Neural progenitor cell (in vitro differentiated cells): Measurements from ENCODE around the gene BCL10. TPM values are rescaled to one million over a fixed set of nuclear protein-coding genes. Genes with fewer than 3 reads are reported as not detected.

Experiments used
- DNase-seq: peaks from one replicate; pipeline ENCODE4 v3.0.0-alpha.2; 2016; ENCODE audit warnings: low spot score
- H2AFZ ChIP-seq: fragments of 200-600 bp; sonication (generic); replicated peaks from 2 replicates; pipeline ENCODE4 v1.6.1; 2016; ENCODE audit warnings: antibody characterized with exemption
- H3F3A ChIP-seq: fragments of 200-600 bp; sonication (generic); 2 replicates; pipeline ENCODE4 v1.6.1; 2016; ENCODE audit warnings: antibody characterized with exemption, low read depth
- H3K27ac ChIP-seq: fragments of 200-600 bp; sonication (generic); 2 replicates; pipeline ENCODE4 v1.5.1; 2016; ENCODE audit warnings: mild to moderate bottlenecking
- H3K27me3 ChIP-seq: fragments of 200-600 bp; sonication (generic); 2 replicates; pipeline ENCODE4 v1.6.1; 2016; ENCODE audit warnings: mild to moderate bottlenecking, moderate library complexity
- H3K36me3 ChIP-seq: fragments of 200-600 bp; sonication (generic); 2 replicates; pipeline ENCODE4 v1.5.1; 2016
- H3K4me1 ChIP-seq: fragments of 200-600 bp; sonication (generic); 2 replicates; pipeline ENCODE4 v1.6.1; 2016; ENCODE audit warnings: mixed run types
- H3K4me2 ChIP-seq: fragments of 200-600 bp; sonication (generic); 2 replicates; pipeline ENCODE4 v1.6.1; 2016
- H3K4me3 ChIP-seq: fragments of 200-600 bp; sonication (generic); 2 replicates; pipeline ENCODE4 v1.5.1; 2016
- H3K79me2 ChIP-seq: fragments of 200-600 bp; sonication (generic); 2 replicates; pipeline ENCODE4 v1.6.1; 2016; ENCODE audit warnings: low read depth
- H3K9ac ChIP-seq: fragments of 200-600 bp; sonication (generic); 2 replicates; pipeline ENCODE4 v1.6.1; 2016
- H3K9me3 ChIP-seq: fragments of 200-600 bp; sonication (generic); 2 replicates; pipeline ENCODE4 v1.5.1; 2016; ENCODE audit warnings: low read depth
- H4K20me1 ChIP-seq: fragments of 200-600 bp; sonication (generic); 2 replicates; pipeline ENCODE4 v1.6.1; 2016; ENCODE audit warnings: low read depth
- H3K27ac Mint-ChIP-seq: 3 replicates; pipeline ENCODE4 v1.8.0; 2021; ENCODE audit warnings: mixed read lengths
- H3K27me3 Mint-ChIP-seq: 2 replicates; pipeline ENCODE4 v1.8.0; 2022; ENCODE audit warnings: low read depth, mild to moderate bottlenecking, inconsistent platforms, moderate library complexity, mixed read lengths; ENCODE audit not compliant: insufficient read depth
- H3K36me3 Mint-ChIP-seq: 3 replicates; pipeline ENCODE4 v1.8.0; 2021; ENCODE audit warnings: mixed read lengths
- H3K4me1 Mint-ChIP-seq: 3 replicates; pipeline ENCODE4 v1.8.0; 2021; ENCODE audit warnings: mixed read lengths
- H3K4me3 Mint-ChIP-seq: 3 replicates; pipeline ENCODE4 v1.8.0; 2021; ENCODE audit warnings: mild to moderate bottlenecking, moderate library complexity, mixed read lengths
- H3K9me3 Mint-ChIP-seq: 3 replicates; pipeline ENCODE4 v1.8.0; 2020; ENCODE audit warnings: mixed read lengths
- CTCF ChIP-seq: fragments of 200-600 bp; sonication (generic); IDR thresholded peaks from 2 replicates; pipeline ENCODE4 v1.5.1; 2017; ENCODE audit warnings: antibody characterized with exemption, mild to moderate bottlenecking
- EZH2 ChIP-seq: fragments of 200-600 bp; sonication (generic); IDR thresholded peaks from 2 replicates; pipeline ENCODE4 v1.6.1; 2017; ENCODE audit warnings: antibody characterized with exemption, mild to moderate bottlenecking, moderate library complexity
- EZH2phosphoT487 ChIP-seq: fragments of 200-600 bp; sonication (generic); IDR thresholded peaks from 2 replicates; pipeline ENCODE4 v1.6.1; 2017; ENCODE audit warnings: antibody characterized with exemption
- total RNA-seq: library from RNA; depleted of rRNA; stranded (reverse); fragments of >200 nt; gene quantifications from 2 replicates; pipeline ENCODE4 v1.2.3, GENCODE V29; 2015; ENCODE audit warnings: low replicate concordance

The BCL10 gene
- total RNA-seq, 1 donor from 2014 or later = 28.2 TPM

- H3K9me3 Mint-ChIP-seq = no peaks in the 10 kb centered on the region
- no peak overlapping the region for H3K9ac ChIP-seq
- no peaks in the 10 kb centered on the region for H3K4me1 Mint-ChIP-seq
- no peak overlapping the region for H3K4me3 ChIP-seq
- H3K27ac ChIP-seq = no peak overlapping the region
- peaks cover 2% of the 10 kb centered on the region for H3K36me3 Mint-ChIP-seq
- no peaks in the 10 kb centered on the region for H3K36me3 ChIP-seq
- no peaks in the 10 kb centered on the region for H3K9me3 ChIP-seq
- no peak overlapping the region for H2AFZ ChIP-seq
- TF ChIP-seq CTCF (no peak), EZH2 (no peak), EZH2phosphoT487 (no peak)
- no peaks in the 10 kb centered on the region for H3K27me3 ChIP-seq
- no peaks in the 10 kb centered on the region for H3K4me1 ChIP-seq
- no peak overlapping the region for H3K4me2 ChIP-seq
- no peaks in the 10 kb centered on the region for H3F3A ChIP-seq
- H3K27me3 Mint-ChIP-seq = no peaks in the 10 kb centered on the region
- H4K20me1 ChIP-seq = no peaks in the 10 kb centered on the region
- H3K4me3 Mint-ChIP-seq = no peak overlapping the region
- H3K27ac Mint-ChIP-seq = no peak overlapping the region
- no peak for DNase-seq
- H3K79me2 ChIP-seq = no peaks in the 10 kb centered on the region
These were observed 39.9 kb upstream of the BCL10 start for GRCh38 chr1:85316321-85316720.

GRCh38 chr1:85315789-85316188, 39.4 kb upstream of the BCL10 start:
- H3K4me2 ChIP-seq = no peak overlapping the region
- Mint-ChIP-seq H3K4me1 (no peaks in the 10 kb centered on the region), H3K36me3 (peaks cover 1% of the 10 kb centered on the region), H3K9me3 (no peaks in the 10 kb centered on the region), H3K27me3 (no peaks in the 10 kb centered on the region), H3K27ac (no peak overlapping the region), H3K4me3 (no peak overlapping the region)
- H3K79me2 ChIP-seq = no peaks in the 10 kb centered on the region
- DNase-seq = no peak
- H3F3A ChIP-seq = no peaks in the 10 kb centered on the region
- no peaks in the 10 kb centered on the region for H3K9me3 ChIP-seq
- H3K36me3 ChIP-seq = no peaks in the 10 kb centered on the region
- H3K4me3 ChIP-seq = no peak overlapping the region
- H2AFZ ChIP-seq = no peak overlapping the region
- H4K20me1 ChIP-seq = no peaks in the 10 kb centered on the region
- no peaks in the 10 kb centered on the region for H3K4me1 ChIP-seq
- H3K9ac ChIP-seq = no peak overlapping the region
- H3K27ac ChIP-seq = no peak overlapping the region
- no peak for TF ChIP-seq CTCF
- no peak for TF ChIP-seq EZH2phosphoT487
- no peak for TF ChIP-seq EZH2
- no peaks in the 10 kb centered on the region for H3K27me3 ChIP-seq

GRCh38 chr1:85314726-85315125, 38.3 kb upstream of the BCL10 start:
- Histone ChIP-seq H3K4me2 (no peak overlapping the region), H3K9me3 (no peaks in the 10 kb centered on the region), H3K27me3 (no peaks in the 10 kb centered on the region), H3K27ac (no peak overlapping the region), H3K4me1 (no peaks in the 10 kb centered on the region), H3K79me2 (no peaks in the 10 kb centered on the region), H3K9ac (no peak overlapping the region), H2AFZ (no peak overlapping the region), H4K20me1 (no peaks in the 10 kb centered on the region), H3K36me3 (no peaks in the 10 kb centered on the region), H3F3A (no peaks in the 10 kb centered on the region), H3K4me3 (no peak overlapping the region)
- H3K9me3 Mint-ChIP-seq = no peaks in the 10 kb centered on the region
- H3K4me1 Mint-ChIP-seq = no peaks in the 10 kb centered on the region
- H3K4me3 Mint-ChIP-seq = no peak overlapping the region
- no peaks in the 10 kb centered on the region for H3K36me3 Mint-ChIP-seq
- H3K27ac Mint-ChIP-seq = no peak overlapping the region
- H3K27me3 Mint-ChIP-seq = peaks cover 2% of the 10 kb centered on the region
- DNase-seq = no peak
- TF ChIP-seq CTCF = no peak
- no peak for TF ChIP-seq EZH2
- TF ChIP-seq EZH2phosphoT487 = no peak
